SU-DHL-6 (cell line): ENCODE measurements around the gene ITPA.

ENCODE experiments used
- EZH2phosphoT487 ChIP-seq: fragments of 200-600 bp; sonication (generic), shearing (Covaris generic); conservative IDR thresholded peaks from 2 replicates; pipeline ENCODE4 v1.6.1; 2018; ENCODE audit warnings: mild to moderate bottlenecking, antibody characterized with exemption, low read length, moderate library complexity, mixed read lengths
- TF ChIP-seq, protein P1 (sequence below): fragments of 200-600 bp; sonication (generic); IDR thresholded peaks from one replicate; pipeline ENCODE4 v1.5.1; 2017; ENCODE audit warnings: antibody characterized with exemption, mild to moderate bottlenecking, low read length, moderate library complexity; ENCODE audit not compliant: insufficient read depth, poor library complexity, severe bottlenecking

DNA sequence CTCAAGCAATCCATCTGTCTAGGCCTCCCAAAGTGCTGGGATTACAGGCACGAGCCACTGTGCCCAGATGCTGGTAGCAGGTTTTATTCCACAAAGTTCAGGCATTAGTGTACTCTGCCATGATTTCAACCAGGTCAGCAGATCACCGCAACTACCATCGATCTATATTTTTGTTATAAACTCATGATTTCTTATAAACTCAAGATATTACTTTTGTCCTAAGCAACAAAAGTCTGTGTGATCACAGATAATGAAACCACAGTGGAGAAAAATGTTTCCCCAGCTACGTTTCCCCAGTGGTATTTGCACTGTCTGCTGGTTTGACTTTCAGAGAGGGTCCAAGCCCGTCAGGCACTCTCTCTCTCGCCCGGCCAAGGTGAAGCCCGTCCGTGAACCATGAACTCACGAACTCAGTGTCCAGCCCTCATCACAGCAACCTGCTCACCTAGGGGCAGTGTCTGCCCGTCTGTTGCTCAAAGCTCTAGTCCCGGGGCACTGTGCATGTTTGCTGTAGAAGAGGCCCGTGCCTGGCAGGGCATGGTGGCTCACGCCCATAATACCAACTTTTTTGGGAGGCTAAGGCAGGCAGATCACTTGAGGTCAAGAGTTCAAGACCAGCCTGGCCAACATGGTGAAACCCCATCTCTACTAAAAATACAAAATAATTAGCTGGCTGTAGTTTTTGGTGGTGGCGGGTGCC is 22.7 kb downstream of the ITPA start:
- TF ChIP-seq, protein P1, sequence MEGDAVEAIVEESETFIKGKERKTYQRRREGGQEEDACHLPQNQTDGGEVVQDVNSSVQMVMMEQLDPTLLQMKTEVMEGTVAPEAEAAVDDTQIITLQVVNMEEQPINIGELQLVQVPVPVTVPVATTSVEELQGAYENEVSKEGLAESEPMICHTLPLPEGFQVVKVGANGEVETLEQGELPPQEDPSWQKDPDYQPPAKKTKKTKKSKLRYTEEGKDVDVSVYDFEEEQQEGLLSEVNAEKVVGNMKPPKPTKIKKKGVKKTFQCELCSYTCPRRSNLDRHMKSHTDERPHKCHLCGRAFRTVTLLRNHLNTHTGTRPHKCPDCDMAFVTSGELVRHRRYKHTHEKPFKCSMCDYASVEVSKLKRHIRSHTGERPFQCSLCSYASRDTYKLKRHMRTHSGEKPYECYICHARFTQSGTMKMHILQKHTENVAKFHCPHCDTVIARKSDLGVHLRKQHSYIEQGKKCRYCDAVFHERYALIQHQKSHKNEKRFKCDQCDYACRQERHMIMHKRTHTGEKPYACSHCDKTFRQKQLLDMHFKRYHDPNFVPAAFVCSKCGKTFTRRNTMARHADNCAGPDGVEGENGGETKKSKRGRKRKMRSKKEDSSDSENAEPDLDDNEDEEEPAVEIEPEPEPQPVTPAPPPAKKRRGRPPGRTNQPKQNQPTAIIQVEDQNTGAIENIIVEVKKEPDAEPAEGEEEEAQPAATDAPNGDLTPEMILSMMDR: no peak
- TF ChIP-seq EZH2phosphoT487: no peak
